GM12892 (cell line): ENCODE measurements around the gene RANBP9.

Source experiments
- DNase-seq: peaks from one replicate; pipeline ENCODE4 v3.0.0; 2011; ENCODE audit not compliant: insufficient read length
- FAIRE-seq: peaks from 2 replicates; lab custom pipeline; 2011; peaks lifted over from hg19 to GRCh38; lab: Jason Lieb, UNC
- POLR2A ChIP-seq: IDR thresholded peaks from 2 replicates; pipeline ENCODE4 v1.6.1; 2011; ENCODE audit warnings: low read depth, low read length, control low read depth
- POLR2AphosphoS5 ChIP-seq: IDR thresholded peaks from 2 replicates; pipeline ENCODE4 v1.6.1; 2011; ENCODE audit warnings: low read depth, low read length, control low read depth
- TAF1 ChIP-seq: IDR thresholded peaks from 2 replicates; pipeline ENCODE4 v1.6.1; 2011; ENCODE audit warnings: low read depth, mild to moderate bottlenecking, control low read depth, low read length, borderline replicate concordance

The RANBP9 gene

DNA sequence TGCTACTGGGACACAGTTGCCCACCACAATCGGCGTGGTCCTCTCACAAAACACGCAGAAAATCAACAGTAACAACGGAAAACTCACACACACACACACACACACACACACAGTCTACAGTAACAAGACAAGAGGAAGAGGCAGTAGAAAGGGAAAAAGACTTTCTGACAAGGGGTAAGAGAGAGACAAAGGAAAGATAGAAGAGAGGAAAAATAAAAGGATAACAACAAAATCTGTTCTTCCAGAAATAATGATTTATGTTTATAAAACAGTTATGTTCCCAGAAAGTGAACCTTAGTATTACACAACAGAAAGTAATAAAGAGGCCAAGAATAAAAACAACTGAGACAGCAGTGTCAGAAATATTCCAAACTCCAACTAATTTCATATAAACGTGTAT, 2.9 kb downstream of the RANBP9 start:
- DNase-seq, result no peak

DNA sequence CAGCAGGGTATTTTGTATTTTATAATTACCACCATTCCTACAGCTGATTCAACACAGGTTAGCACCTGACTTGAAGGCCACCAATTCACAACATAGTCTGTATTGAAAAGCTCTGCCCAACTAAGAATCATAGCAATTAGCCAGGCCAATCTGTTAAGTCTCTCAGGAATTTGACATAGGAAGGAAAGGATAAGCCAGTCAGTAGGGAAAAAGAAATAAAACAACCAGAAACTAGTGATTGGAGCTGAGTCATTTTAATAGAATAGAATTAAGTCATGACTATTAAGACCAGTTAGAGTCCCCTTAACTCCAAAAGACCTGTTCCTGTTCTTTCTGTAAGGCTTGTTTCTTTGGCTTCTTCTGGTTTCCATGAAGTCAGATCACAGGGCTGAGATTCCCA, 8.1 kb downstream of the RANBP9 start:
- no peak for DNase-seq
- TF ChIP-seq POLR2AphosphoS5 (no peak), POLR2A (no peak), TAF1 (no peak)
- FAIRE-seq, result no peak

More for the DNA sequence above, 2.9 kb downstream of the RANBP9 start:
- no peak for FAIRE-seq
- TF ChIP-seq POLR2AphosphoS5, result no peak
- no peak for TF ChIP-seq POLR2A
- TF ChIP-seq TAF1, result no peak

DNA sequence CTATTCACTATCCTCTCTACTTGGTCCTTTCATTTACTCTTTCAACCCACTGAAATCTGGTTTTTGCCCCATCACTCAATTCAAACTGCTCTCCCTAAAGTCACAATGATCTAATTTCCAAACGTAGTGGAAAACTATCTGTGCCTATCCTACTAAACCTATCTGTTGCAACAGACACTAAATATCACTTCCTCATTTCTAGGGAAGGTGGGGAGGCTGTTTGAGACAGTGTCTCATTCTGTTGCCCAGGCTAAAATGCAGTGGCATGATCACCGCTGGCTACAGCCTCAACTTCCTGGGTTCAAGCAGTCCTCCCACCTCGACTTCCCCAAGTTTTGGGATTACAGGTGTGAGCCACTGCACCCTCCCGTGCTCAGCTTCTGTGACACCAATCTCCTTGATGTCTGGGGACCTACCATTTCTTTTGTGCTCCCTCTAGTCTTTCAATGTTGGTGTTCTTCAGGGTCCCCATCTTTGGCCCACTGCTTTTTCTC, 8.8 kb downstream of the RANBP9 start:
- TF ChIP-seq TAF1, result no peak
- no peak for TF ChIP-seq POLR2A
- no peak for TF ChIP-seq POLR2AphosphoS5
- peak; percentile 74 for FAIRE-seq

DNA sequence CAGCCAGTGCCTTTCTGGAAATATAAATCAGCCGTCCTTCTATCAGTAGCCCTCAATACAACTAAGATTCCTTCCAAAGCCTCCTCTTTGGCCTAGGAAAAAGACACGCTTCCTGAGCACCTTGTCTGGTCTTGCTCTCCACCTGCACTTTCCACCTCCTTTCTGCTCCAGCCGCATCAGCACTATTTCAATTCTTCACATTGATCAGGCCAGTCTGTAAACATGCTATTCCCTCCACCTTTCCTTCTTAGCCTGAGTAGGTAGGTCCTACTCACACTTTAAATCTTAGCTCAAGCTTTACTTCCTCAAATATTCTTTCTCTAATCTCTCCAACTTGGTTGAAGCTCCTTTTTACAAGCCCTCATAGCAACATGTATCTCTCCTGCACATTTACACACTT, 11.4 kb downstream of the RANBP9 start:
- FAIRE-seq, result no peak
- TF ChIP-seq POLR2AphosphoS5 (no peak), TAF1 (no peak), POLR2A (no peak)

More for the DNA sequence above, 8.8 kb downstream of the RANBP9 start:
- no peak for DNase-seq

DNA sequence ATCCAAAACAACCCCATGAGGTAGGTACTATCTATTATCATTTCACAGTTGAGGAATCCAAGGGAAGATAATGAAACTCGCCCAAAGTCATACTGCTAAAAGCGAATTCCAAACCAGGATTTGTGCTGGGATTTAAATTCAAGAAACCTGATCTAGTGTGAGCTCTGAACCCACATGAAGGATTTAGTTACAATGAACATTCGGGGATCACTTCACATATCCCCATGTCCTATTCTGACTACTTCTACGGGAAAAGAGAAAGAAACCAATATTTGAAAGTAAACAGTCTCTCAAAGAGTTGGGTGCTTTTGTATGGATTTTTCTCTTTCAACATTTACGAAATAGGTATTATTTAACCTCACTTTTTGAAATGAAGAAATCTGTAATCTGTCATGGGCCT, 12.9 kb downstream of the RANBP9 start:
- TF ChIP-seq POLR2A (no peak), POLR2AphosphoS5 (no peak), TAF1 (no peak)
- FAIRE-seq (no peak), DNase-seq (no peak)

More for the DNA sequence above, 11.4 kb downstream of the RANBP9 start:
- DNase-seq, result no peak

DNA sequence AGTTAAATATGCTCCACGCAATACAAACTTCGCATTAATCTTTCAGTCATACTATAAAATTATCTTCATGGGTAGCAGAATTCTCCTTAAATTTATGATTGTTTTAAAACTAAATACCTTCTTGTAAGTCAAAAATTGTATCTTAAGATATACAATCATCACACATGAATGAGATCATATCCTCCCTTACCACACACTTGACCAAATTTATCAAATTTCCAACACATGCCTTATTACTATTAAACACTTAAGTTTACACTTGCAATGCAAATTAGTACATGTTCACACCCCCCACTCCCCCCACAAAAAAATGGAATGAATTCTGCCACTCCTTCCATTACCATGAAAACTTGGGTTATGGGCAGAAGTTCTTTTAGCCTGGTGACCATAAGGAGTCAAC, 13.8 kb downstream of the RANBP9 start:
- no peak for DNase-seq
- TF ChIP-seq POLR2AphosphoS5 (no peak), POLR2A (no peak), TAF1 (no peak)
- FAIRE-seq, result no peak

DNA sequence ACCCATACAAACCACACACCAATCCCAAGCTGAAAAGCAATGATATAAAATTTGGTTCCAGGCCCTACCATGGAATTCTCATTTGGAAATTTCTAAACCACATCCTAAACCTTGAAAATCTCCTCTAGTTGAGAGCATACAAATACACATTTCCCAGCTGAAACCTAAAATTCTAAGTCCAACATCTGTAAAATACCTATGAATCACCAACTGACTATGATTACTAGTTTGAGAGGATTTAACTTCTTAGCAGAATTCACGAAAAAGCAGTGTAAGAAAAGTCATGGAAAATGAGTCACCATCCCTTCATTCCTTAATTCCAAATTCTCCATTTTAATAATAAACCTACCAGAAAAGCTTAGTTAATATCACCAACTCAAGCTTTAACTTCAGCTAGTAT, 15.4 kb downstream of the RANBP9 start:
- FAIRE-seq (no peak), DNase-seq (no peak)
- no peak for TF ChIP-seq POLR2AphosphoS5
- TF ChIP-seq POLR2A, result no peak
- TF ChIP-seq TAF1, result no peak

DNA sequence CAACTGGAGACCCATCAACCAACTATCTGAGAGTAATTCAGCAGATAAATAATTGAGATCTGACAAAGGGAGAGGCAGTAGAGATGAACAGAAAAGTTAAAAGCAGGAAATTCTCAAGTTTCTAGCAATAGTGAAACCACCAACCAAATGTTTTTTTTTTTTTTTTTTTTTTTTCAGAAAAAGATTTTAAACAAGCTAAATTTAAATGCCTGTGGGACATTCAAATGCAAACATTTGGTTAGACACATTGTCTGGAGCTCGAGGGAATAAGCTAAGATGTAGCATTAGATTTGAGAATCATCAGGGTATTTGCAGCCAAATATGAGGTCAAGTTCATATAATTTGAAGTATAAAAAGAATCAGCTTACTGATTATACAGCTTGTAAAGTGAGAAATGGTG, 16.4 kb downstream of the RANBP9 start:
- peak; percentile 44 for FAIRE-seq
- DNase-seq, result no peak
- no peak for TF ChIP-seq POLR2AphosphoS5
- TF ChIP-seq POLR2A, result no peak
- no peak for TF ChIP-seq TAF1

DNA sequence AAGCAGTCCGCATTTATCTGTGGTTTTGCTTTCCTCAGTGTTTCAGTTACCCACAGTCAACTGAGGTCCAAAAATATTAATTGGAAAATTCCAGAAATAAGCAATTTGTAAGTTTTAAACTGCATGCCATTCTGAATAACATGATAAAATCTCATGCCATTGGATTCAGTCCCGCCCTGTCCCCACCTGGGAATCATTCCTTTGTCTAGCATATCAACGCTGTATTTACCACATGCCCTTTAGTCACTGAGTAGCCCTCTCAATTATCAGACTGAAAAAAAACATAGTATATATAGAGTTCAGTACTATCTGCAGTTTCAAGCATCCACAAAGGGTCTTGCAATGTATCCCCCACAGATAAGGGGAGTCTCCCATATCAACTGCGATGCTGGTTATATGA, 17.1 kb downstream of the RANBP9 start:
- DNase-seq, result no peak
- no peak for FAIRE-seq
- no peak for TF ChIP-seq POLR2A
- TF ChIP-seq TAF1, result no peak
- no peak for TF ChIP-seq POLR2AphosphoS5

DNA sequence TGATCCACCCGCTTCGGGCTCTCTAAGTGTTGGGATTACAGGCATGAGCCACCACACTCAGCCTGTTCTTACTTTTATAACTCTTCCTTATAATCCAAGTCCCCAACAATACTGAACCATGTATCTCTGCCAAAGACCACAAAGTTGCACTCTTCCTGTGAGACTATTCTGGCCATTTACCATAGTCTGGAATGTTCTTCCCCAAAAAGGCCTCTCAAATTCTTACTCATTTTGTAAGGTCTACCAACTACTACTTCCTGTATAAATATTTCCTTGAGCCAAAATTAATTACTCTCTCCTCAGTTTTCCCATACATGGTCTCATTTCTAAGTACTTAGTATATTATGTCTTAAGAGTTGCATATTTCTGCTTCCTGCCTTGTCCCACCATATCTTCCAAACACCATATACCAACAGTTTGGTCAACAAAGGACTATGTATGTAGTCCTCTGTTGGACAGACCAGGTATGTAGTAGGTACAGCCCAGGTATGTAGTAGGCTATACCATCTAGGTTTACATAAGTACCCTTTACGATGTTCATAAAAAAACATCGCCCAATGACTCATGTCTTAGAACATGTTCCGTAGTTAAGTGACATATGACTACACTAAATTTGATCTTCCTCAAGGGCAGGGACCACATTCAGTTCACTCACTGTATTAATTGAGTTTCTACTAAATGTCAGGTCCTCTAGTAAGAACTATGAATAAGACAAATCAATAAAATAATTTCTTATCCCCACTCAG, 22.0 kb downstream of the RANBP9 start:
- TF ChIP-seq TAF1 (no peak), POLR2A (no peak), POLR2AphosphoS5 (no peak)
- FAIRE-seq (no peak), DNase-seq (no peak)

DNA sequence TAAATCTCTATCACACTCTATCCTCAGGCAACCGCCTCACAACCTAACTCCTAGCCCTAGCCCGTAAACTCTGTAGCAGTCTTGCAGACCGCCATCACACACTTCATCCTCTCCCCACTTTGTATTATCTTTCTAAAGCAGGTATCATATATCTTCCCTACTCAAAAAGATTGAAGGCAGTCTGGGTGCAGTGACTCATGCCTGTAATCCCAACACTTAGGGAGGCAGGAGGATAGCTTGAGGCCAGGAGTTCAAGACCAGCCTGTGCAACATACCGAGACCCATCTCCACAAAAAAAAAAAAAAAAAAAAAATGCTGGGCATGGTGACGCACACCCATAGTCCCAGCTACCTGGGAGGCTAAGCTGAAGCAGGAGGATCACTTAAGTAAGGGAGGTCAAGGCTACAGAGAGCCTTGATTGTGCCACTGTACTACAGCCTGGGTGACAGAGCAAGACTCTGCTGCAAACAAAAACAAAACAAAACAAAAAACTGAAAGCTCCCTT, 22.9 kb downstream of the RANBP9 start:
- no peak for DNase-seq
- TF ChIP-seq POLR2A (no peak), TAF1 (no peak), POLR2AphosphoS5 (no peak)
- FAIRE-seq, result no peak

DNA sequence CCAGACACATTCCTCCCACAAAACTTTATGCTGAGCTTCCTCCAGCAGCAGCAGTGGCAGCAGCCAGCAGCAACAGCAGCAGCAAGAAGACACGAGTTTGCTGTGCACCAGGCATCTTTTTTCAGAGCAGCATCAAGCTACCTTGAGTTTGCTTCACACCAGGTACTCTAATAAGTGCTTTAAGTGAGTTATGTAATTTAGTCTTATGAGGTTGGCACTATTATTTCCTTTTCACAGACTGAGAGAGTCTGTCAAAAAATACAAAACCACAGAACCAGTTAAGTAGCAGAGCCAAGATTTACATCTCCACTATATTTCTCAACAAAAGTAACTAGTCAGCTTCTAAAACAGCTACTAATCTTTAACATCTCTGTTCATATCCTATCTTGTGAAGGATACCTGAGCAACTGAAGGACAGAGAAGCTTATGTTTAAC, 23.7 kb downstream of the RANBP9 start:
- no peak for DNase-seq

More for the DNA sequence above, 23.7 kb downstream of the RANBP9 start:
- FAIRE-seq, result no peak
- no peak for TF ChIP-seq TAF1
- TF ChIP-seq POLR2A, result no peak
